22Rv1 (cell line): ENCODE data around the gene P2RY1.

Experiments used
- H3K27ac ChIP-seq: fragments of 450-650 bp; 2 replicates; pipeline ENCODE4 v1.5.1; 2017
- CTCF ChIP-seq: fragments of 450-650 bp; IDR thresholded peaks from 2 replicates; pipeline ENCODE4 v1.5.1; 2017; ENCODE audit warnings: mild to moderate bottlenecking
- ZFX ChIP-seq: fragments of 450-650 bp; IDR thresholded peaks from 2 replicates; pipeline ENCODE4 v1.6.1; 2017; ENCODE audit warnings: antibody characterized with exemption, borderline replicate concordance

P2RY1 gene

GRCh38 chr3:152828075-152828840, 6.7 kb upstream of the P2RY1 start:
- no peak for TF ChIP-seq CTCF
- no peak for TF ChIP-seq ZFX
- H3K27ac ChIP-seq: no peak overlapping the region

- H3K27ac ChIP-seq: no peak overlapping the region
These were observed 4.7 kb upstream of the P2RY1 start for GRCh38 chr3:152830245-152830644.

GRCh38 chr3:152832046-152832445, 2.9 kb upstream of the P2RY1 start:
- TF ChIP-seq CTCF: no peak
- no peak for TF ChIP-seq ZFX
- H3K27ac ChIP-seq: no peak overlapping the region

More at GRCh38 chr3:152830245-152830644, 4.7 kb upstream of the P2RY1 start:
- no peak for TF ChIP-seq CTCF
- TF ChIP-seq ZFX: no peak

GRCh38 chr3:152833089-152833488, 1.8 kb upstream of the P2RY1 start:
- TF ChIP-seq ZFX (no peak), CTCF (no peak)
- no peak overlapping the region for H3K27ac ChIP-seq

- TF ChIP-seq CTCF (no peak), ZFX (no peak)
- H3K27ac ChIP-seq: peak overlapping the region; percentile 67
These were observed 648 bp upstream of the P2RY1 start for GRCh38 chr3:152834191-152834775.

- peak overlapping the region; percentile 67 for H3K27ac ChIP-seq
- no peak for TF ChIP-seq ZFX
- TF ChIP-seq CTCF: peak; percentile 34
These were observed 721 bp downstream of the P2RY1 start for GRCh38 chr3:152835601-152836102.

GRCh38 chr3:152836269-152836668, 1.3 kb downstream of the P2RY1 start:
- TF ChIP-seq CTCF: no peak
- TF ChIP-seq ZFX: no peak
- no peak overlapping the region for H3K27ac ChIP-seq
